GM11168 (cell line): ENCODE data around the gene AJM1.
"Not testable (repeated sequence)": the region's sequence is repeated elsewhere in the genome, so short reads cannot be mapped to it uniquely, and the experiment has no call there.

Experiments
- in situ Hi-C: fragments of 300-500 bp; cut with MboI; formaldehyde crosslinking; loops from one replicate; pipeline ENCODE4 v1.12.0; 2022; ENCODE audit warnings: low sequenced_read_pairs; ENCODE audit not compliant: unreplicated experiment

The AJM1 gene

GRCh38 chr9:136842380-136842948, at the start of gene AJM1:
TSS of gene AJM1 (plus strand) at chr9:136842478. CDS start at chr9:136844415, 1,937 bp downstream.
- in situ Hi-C loops = not testable (repeated sequence)

- in situ Hi-C loops = no loop called here
Measured at GRCh38 chr9:136793086-136793946, 49.0 kb upstream of the AJM1 start.

GRCh38 chr9:136794281-136794999, 47.8 kb upstream of the AJM1 start:
- in situ Hi-C loops = no loop called here

GRCh38 chr9:136795000-136795348, 47.3 kb upstream of the AJM1 start:
- in situ Hi-C loops = no loop called here

- in situ Hi-C loops = no loop called here
Measured at GRCh38 chr9:136796238-136796774, 46.0 kb upstream of the AJM1 start, which contains the start of gene CCDC183. TSS of gene CCDC183 (plus strand) at chr9:136796338. CDS start at chr9:136796398, 60 bp downstream.

GRCh38 chr9:136796775-136797347, 45.4 kb upstream of the AJM1 start:
- in situ Hi-C loops = not testable (repeated sequence)

- in situ Hi-C loops = no loop called here
Measured at GRCh38 chr9:136798708-136799078, 43.6 kb upstream of the AJM1 start.

GRCh38 chr9:136799079-136799853, 43.0 kb upstream of the AJM1 start:
- in situ Hi-C loops = no loop called here

GRCh38 chr9:136799854-136800657, 42.2 kb upstream of the AJM1 start:
- in situ Hi-C loops = no loop called here

GRCh38 chr9:136802321-136802720, 40.0 kb upstream of the AJM1 start:
- in situ Hi-C loops = no loop called here

- in situ Hi-C loops = not testable (repeated sequence)
Measured at GRCh38 chr9:136803009-136803550, 39.2 kb upstream of the AJM1 start.

GRCh38 chr9:136803551-136804508, 38.4 kb upstream of the AJM1 start:
- in situ Hi-C loops = no loop called here

GRCh38 chr9:136804509-136805206, 37.6 kb upstream of the AJM1 start:
- in situ Hi-C loops = no loop called here

GRCh38 chr9:136805207-136805740, 37.0 kb upstream of the AJM1 start:
- in situ Hi-C loops = no loop called here

GRCh38 chr9:136806067-136806466, 36.2 kb upstream of the AJM1 start:
- in situ Hi-C loops = no loop called here

- in situ Hi-C loops = no loop called here
Measured at GRCh38 chr9:136806631-136807201, 35.6 kb upstream of the AJM1 start.
